Gastroesophageal sphincter (tissue), 3 donors: ENCODE data around the gene PDE8A.
"Not testable (repeated sequence)": the region's sequence is repeated elsewhere in the genome, so short reads cannot be mapped to it uniquely, and the experiment has no call there.

ENCODE experiments used
- EP300 ChIP-seq: sonication (generic); formaldehyde crosslinking; IDR thresholded peaks from one replicate; pipeline ENCODE4 v1.6.1; 2017; ENCODE audit warnings: antibody characterized with exemption, mild to moderate bottlenecking
- POLR2A ChIP-seq, 2 donors: fragments of 450-650 bp; IDR thresholded peaks; one replicate each; pipeline ENCODE4 v1.6.1; 2017; ENCODE audit warnings: antibody characterized with exemption in 2 of 2, mild to moderate bottlenecking in 2 of 2, moderate library complexity in 1 of 2
- POLR2AphosphoS5 ChIP-seq: sonication (generic); formaldehyde crosslinking; IDR thresholded peaks from one replicate; pipeline ENCODE4 v1.6.1; 2017; ENCODE audit warnings: antibody characterized with exemption
- TF ChIP-seq, protein P1 (sequence below), 4 experiments: fragments of 200-600 bp in 2 of 4; fragments of 450-650 bp in 2 of 4; sonication (generic) in 1 of 4; IDR thresholded peaks; one replicate each; pipeline ENCODE4 v1.5.1; 2017 to 2019; ENCODE audit warnings: antibody characterized with exemption in 4 of 4, mild to moderate bottlenecking in 2 of 4, moderate library complexity in 2 of 4

DNA sequence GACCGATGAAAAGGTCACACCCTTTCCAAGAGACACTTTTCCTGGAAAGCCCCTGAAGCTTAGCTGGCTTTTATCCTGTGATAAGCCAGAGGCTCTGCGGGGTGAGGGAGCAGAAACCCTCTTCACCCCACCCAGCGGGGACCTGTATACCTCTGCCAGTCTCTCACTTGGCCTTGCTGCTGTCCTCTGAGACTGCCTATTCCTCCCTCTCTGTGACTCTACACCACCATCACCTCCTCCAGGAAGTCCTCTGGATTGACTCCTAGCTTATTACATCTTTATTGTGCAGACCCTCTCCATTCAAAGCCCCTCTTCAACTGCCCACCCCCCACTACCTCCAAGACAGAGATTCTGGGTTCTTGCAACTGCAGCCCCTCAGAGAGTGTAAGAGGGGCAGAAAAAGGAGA lies 206.5 kb downstream of the PDE8A start:
- not testable (repeated sequence) for TF ChIP-seq POLR2A (IDR thresholded peaks at IDR 0.05); EP300; POLR2AphosphoS5
- TF ChIP-seq, protein P1, sequence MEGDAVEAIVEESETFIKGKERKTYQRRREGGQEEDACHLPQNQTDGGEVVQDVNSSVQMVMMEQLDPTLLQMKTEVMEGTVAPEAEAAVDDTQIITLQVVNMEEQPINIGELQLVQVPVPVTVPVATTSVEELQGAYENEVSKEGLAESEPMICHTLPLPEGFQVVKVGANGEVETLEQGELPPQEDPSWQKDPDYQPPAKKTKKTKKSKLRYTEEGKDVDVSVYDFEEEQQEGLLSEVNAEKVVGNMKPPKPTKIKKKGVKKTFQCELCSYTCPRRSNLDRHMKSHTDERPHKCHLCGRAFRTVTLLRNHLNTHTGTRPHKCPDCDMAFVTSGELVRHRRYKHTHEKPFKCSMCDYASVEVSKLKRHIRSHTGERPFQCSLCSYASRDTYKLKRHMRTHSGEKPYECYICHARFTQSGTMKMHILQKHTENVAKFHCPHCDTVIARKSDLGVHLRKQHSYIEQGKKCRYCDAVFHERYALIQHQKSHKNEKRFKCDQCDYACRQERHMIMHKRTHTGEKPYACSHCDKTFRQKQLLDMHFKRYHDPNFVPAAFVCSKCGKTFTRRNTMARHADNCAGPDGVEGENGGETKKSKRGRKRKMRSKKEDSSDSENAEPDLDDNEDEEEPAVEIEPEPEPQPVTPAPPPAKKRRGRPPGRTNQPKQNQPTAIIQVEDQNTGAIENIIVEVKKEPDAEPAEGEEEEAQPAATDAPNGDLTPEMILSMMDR (IDR thresholded peaks at IDR 0.05) = not testable (repeated sequence)
